H9 (cell line): Measurements from ENCODE around the gene PNMA1. TPM values are rescaled to one million over a fixed set of nuclear protein-coding genes. Genes with fewer than 3 reads are reported as not detected.

Source experiments
- DNase-seq: peaks from one replicate; pipeline ENCODE4 v3.0.0-alpha.2; 2017
- H2AFZ ChIP-seq: one replicate; pipeline ENCODE4 v1.6.1; 2013; ENCODE audit warnings: mild to moderate bottlenecking, low read length, control low read depth, moderate library complexity
- H2AK5ac ChIP-seq: 2 replicates; pipeline ENCODE4 v1.6.1; 2013; ENCODE audit warnings: low read length, control low read depth, mixed read lengths; ENCODE audit not compliant: insufficient read length
- H2BK120ac ChIP-seq: one replicate; pipeline ENCODE4 v1.6.1; 2013; ENCODE audit warnings: low read depth, mild to moderate bottlenecking, low read length, control low read depth, inconsistent platforms; ENCODE audit not compliant: poor library complexity, severe bottlenecking
- H2BK12ac ChIP-seq: 2 replicates; pipeline ENCODE4 v1.6.1; 2013; ENCODE audit warnings: low read length, control low read depth, mixed read lengths, low read depth; ENCODE audit not compliant: insufficient read length
- H2BK15ac ChIP-seq: 2 replicates; pipeline ENCODE4 v1.6.1; 2013; ENCODE audit warnings: low read depth, low read length, control low read depth
- H2BK20ac ChIP-seq: one replicate; pipeline ENCODE4 v1.6.1; 2013; ENCODE audit warnings: low read depth, mild to moderate bottlenecking, low read length, control low read depth, inconsistent platforms; ENCODE audit not compliant: poor library complexity, severe bottlenecking
- H2BK5ac ChIP-seq: 2 replicates; pipeline ENCODE4 v1.6.1; 2013; ENCODE audit warnings: low read length, control low read depth, mixed read lengths; ENCODE audit not compliant: insufficient read length
- H3K14ac ChIP-seq: 2 replicates; pipeline ENCODE4 v1.6.1; 2013; ENCODE audit warnings: low read length, control low read depth; ENCODE audit not compliant: insufficient read depth
- H3K18ac ChIP-seq: 2 replicates; pipeline ENCODE4 v1.6.1; 2013; ENCODE audit warnings: low read depth, mild to moderate bottlenecking, mixed read lengths, low read length, control low read depth; ENCODE audit not compliant: insufficient read length
- H3K23ac ChIP-seq: 2 replicates; pipeline ENCODE4 v1.6.1; 2013; ENCODE audit warnings: low read length, control low read depth, mixed read lengths, low read depth; ENCODE audit not compliant: insufficient read length
- H3K23me2 ChIP-seq: 2 replicates; pipeline ENCODE4 v1.6.1; 2013; ENCODE audit warnings: low read depth, mild to moderate bottlenecking, mixed read lengths, low read length, control low read depth; ENCODE audit not compliant: insufficient read length, poor library complexity, severe bottlenecking
- H3K27ac ChIP-seq: 2 replicates; pipeline ENCODE4 v1.5.1; 2013; ENCODE audit warnings: low read length, control low read depth, mixed read lengths, low read depth; ENCODE audit not compliant: insufficient read length
- H3K27me3 ChIP-seq: 2 replicates; pipeline ENCODE4 v1.6.1; 2013; ENCODE audit warnings: low read length, control low read depth, inconsistent platforms; ENCODE audit not compliant: insufficient read depth
- H3K4ac ChIP-seq: 2 replicates; pipeline ENCODE4 v1.6.1; 2013; ENCODE audit warnings: low read depth, mild to moderate bottlenecking, control low read depth, inconsistent platforms, low read length, moderate library complexity
- H3K4me1 ChIP-seq: 2 replicates; pipeline ENCODE4 v1.6.1; 2013; ENCODE audit warnings: low read length, control low read depth, inconsistent platforms; ENCODE audit not compliant: insufficient read depth
- H3K4me2 ChIP-seq: 2 replicates; pipeline ENCODE4 v1.6.1; 2013; ENCODE audit warnings: low read length, control low read depth, mixed read lengths; ENCODE audit not compliant: insufficient read length, insufficient read depth
- H3K56ac ChIP-seq: 2 replicates; pipeline ENCODE4 v1.6.1; 2013; ENCODE audit warnings: low read depth, mild to moderate bottlenecking, mixed read lengths, low read length, control low read depth; ENCODE audit not compliant: insufficient read length
- H3K79me1 ChIP-seq: 2 replicates; pipeline ENCODE4 v1.6.1; 2013; ENCODE audit warnings: low read depth, mild to moderate bottlenecking, moderate library complexity, low read length, control low read depth, inconsistent platforms; ENCODE audit not compliant: insufficient read depth, poor library complexity, severe bottlenecking
- H3K79me2 ChIP-seq: 2 replicates; pipeline ENCODE4 v1.6.1; 2013; ENCODE audit warnings: low read length, control low read depth, inconsistent platforms; ENCODE audit not compliant: insufficient read depth
- H3K9ac ChIP-seq: 2 replicates; pipeline ENCODE4 v1.6.1; 2013; ENCODE audit warnings: low read length, control low read depth, mixed read lengths; ENCODE audit not compliant: insufficient read length; ENCODE audit errors: extremely low read depth
- H3K9me3 ChIP-seq: one replicate; pipeline ENCODE4 v1.6.1; 2013; ENCODE audit warnings: low read depth, low read length, inconsistent platforms; ENCODE audit not compliant: control insufficient read depth
- H3T11ph ChIP-seq: one replicate; pipeline ENCODE4 v1.6.1; 2013; ENCODE audit warnings: mild to moderate bottlenecking, low read length, control low read depth, inconsistent platforms
- H4K20me1 ChIP-seq: one replicate; pipeline ENCODE4 v1.6.1; 2013; ENCODE audit not compliant: control insufficient read depth, insufficient read length, insufficient read depth
- H4K5ac ChIP-seq: 2 replicates; pipeline ENCODE4 v1.6.1; 2013; ENCODE audit warnings: low read depth, mild to moderate bottlenecking, mixed read lengths, low read length, control low read depth; ENCODE audit not compliant: insufficient read length
- H4K8ac ChIP-seq: replicated peaks from 2 replicates; pipeline ENCODE4 v1.6.1; 2013; ENCODE audit warnings: low read length, control low read depth, mixed read lengths, low read depth; ENCODE audit not compliant: insufficient read length
- H4K91ac ChIP-seq: 2 replicates; pipeline ENCODE4 v1.6.1; 2013; ENCODE audit warnings: low read depth, mild to moderate bottlenecking, moderate library complexity, mixed read lengths, low read length, control low read depth; ENCODE audit not compliant: insufficient read length
- H3K27ac Mint-ChIP-seq, 3 experiments: 2 replicates in 2 of 3; 3 replicates in 1 of 3; pipeline ENCODE4 v1.8.0; 2020 to 2021; ENCODE audit warnings: mixed read lengths in 3 of 3, mild to moderate bottlenecking in 1 of 3, moderate library complexity in 1 of 3
- H3K27me3 Mint-ChIP-seq: 2 replicates; pipeline ENCODE4 v1.8.0; 2021; ENCODE audit warnings: low read depth, mild to moderate bottlenecking, moderate library complexity, mixed read lengths
- H3K36me3 Mint-ChIP-seq, 3 experiments: 2 replicates in 2 of 3; 3 replicates in 1 of 3; pipeline ENCODE4 v1.8.0; 2020 to 2021; ENCODE audit warnings: low read depth in 3 of 3, mixed read lengths in 3 of 3; ENCODE audit not compliant: insufficient read depth in 1 of 3
- H3K4me1 Mint-ChIP-seq, 2 experiments: 2 replicates each; pipeline ENCODE4 v1.8.0; 2020; ENCODE audit warnings: mixed read lengths in 2 of 2
- H3K4me3 Mint-ChIP-seq, 2 experiments: 2 replicates in 1 of 2; 3 replicates in 1 of 2; pipeline ENCODE4 v1.8.0; 2020 to 2021; ENCODE audit warnings: mild to moderate bottlenecking in 2 of 2, mixed read lengths in 2 of 2, moderate library complexity in 1 of 2
- H3K9me3 Mint-ChIP-seq, 2 experiments: 2 replicates in 1 of 2; 3 replicates in 1 of 2; pipeline ENCODE4 v1.8.0; 2020; ENCODE audit warnings: mild to moderate bottlenecking in 2 of 2, mixed read lengths in 2 of 2, moderate library complexity in 1 of 2
- WGBS: extraction: QIAGEN DNeasy Blood & Tissue Kit; methylation state at CpG from one replicate; pipeline ENCODE4 v1.1.7; 2013; ENCODE audit warnings: missing lambda C conversion rate, low lambda C conversion rate, mixed read lengths; ENCODE audit not compliant: insufficient read length; ENCODE audit errors: extremely low coverage; 5-methylcytosine and 5-hydroxymethylcytosine counted together
- total RNA-seq: library from RNA; stranded (reverse); gene quantifications from 2 replicates; pipeline ENCODE4 v1.2.1, GENCODE V29; 2021
- TF ChIP-seq, protein P1 (sequence below): fragments of 200-600 bp; sonication (generic); conservative IDR thresholded peaks from 3 replicates; pipeline ENCODE4 v1.8.0; 2021; ENCODE audit warnings: antibody characterized with exemption, mild to moderate bottlenecking

The PNMA1 gene
- total RNA-seq, 1 experiment from 2014 or later: 56.1 TPM

DNA sequence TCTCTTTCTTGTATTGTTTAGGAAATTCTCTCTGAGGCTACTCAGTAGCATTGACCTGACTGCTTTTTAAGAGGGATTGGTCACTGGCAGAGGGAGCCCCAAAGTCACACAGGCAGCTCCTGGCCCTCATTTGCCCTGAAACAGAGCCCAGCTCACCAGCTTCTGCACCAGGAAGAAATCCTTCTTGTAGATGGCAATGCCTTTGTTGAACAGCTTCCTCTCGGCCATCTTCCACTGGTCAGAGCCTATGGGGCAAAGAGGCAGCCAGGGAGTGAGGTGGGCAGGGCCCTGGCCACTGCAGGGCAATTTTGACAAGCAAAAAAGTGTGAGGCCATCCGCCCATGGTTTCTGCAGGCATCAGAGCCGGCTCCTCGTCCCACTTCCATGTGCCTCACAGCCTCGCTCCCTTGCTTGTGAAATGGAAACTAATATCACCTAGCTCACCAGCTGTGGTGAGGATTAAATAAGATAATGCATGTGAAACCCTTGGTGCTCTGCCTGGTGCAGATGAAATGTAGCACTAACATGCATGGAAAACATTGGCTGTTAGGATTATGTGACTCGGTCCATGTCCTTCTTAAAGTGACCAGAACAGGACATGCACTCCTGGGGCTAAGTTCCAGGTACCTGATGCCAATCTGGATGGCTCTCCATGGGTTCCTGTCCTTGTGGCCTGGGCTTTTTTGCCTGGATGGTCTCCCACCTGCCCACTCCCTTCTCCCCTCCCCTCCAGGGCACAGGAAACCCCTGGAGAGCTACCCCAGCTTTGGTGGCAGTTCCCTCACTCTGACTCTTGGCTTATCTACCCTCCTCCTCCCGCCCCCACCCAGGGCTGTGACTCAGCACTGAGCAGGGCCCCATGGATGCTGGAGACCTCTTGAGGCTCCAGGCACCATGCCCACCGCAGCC is 11.2 kb upstream of the PNMA1 start:
- no peak overlapping the region for H3K4me3 Mint-ChIP-seq
- Histone ChIP-seq H3K27ac (no peak overlapping the region), H3K79me2 (no peaks in the 10 kb centered on the region)

More for the DNA sequence above, 11.2 kb upstream of the PNMA1 start:
- no peak overlapping the region for H2AFZ ChIP-seq
- H2BK20ac ChIP-seq: no peak overlapping the region
- H3K4ac ChIP-seq: no peak overlapping the region
- no peak overlapping the region for H3K9ac ChIP-seq
- H3K27me3 Mint-ChIP-seq: no peaks in the 10 kb centered on the region; the same call in 1 of the 2 replicates
- no peak overlapping the region for H3K23ac ChIP-seq
- H4K20me1 ChIP-seq: no peaks in the 10 kb centered on the region
- no peak overlapping the region for H3T11ph ChIP-seq
- no peaks in the 10 kb centered on the region for H3K9me3 ChIP-seq
- no peak overlapping the region for H4K5ac ChIP-seq
- H2BK120ac ChIP-seq: no peak overlapping the region
- no peaks in the 10 kb centered on the region for H3K9me3 Mint-ChIP-seq
- H3K14ac ChIP-seq: no peak overlapping the region
- H3K23me2 ChIP-seq: no peaks in the 10 kb centered on the region
- no peak overlapping the region for H2BK15ac ChIP-seq
- no peaks in the 10 kb centered on the region for H3K27me3 ChIP-seq
- H3K4me2 ChIP-seq: no peak overlapping the region
- H3K36me3 Mint-ChIP-seq: peaks cover 4 to 28% (median 22%) of the 10 kb centered on the region in 3 experiments; a peak in 6 of 7 replicates
- no peak overlapping the region for H3K56ac ChIP-seq
- peaks cover 48 to 50% of the 10 kb centered on the region in 2 experiments for H3K4me1 Mint-ChIP-seq
- TF ChIP-seq, protein P1, sequence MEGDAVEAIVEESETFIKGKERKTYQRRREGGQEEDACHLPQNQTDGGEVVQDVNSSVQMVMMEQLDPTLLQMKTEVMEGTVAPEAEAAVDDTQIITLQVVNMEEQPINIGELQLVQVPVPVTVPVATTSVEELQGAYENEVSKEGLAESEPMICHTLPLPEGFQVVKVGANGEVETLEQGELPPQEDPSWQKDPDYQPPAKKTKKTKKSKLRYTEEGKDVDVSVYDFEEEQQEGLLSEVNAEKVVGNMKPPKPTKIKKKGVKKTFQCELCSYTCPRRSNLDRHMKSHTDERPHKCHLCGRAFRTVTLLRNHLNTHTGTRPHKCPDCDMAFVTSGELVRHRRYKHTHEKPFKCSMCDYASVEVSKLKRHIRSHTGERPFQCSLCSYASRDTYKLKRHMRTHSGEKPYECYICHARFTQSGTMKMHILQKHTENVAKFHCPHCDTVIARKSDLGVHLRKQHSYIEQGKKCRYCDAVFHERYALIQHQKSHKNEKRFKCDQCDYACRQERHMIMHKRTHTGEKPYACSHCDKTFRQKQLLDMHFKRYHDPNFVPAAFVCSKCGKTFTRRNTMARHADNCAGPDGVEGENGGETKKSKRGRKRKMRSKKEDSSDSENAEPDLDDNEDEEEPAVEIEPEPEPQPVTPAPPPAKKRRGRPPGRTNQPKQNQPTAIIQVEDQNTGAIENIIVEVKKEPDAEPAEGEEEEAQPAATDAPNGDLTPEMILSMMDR: no peak
- no peak overlapping the region for H3K18ac ChIP-seq
- no peak for DNase-seq
- peaks cover 6% of the 10 kb centered on the region; the same call in 1 of the 2 replicates for H3K4me1 ChIP-seq
- no CpG with 5 or more reads among the region's 8 CpGs for WGBS
- no peak overlapping the region for H2BK12ac ChIP-seq
- peak overlapping the region; percentile 44 to 67 (median 51); a peak in 2 of 7 replicates for H3K27ac Mint-ChIP-seq
- no peak overlapping the region for H4K91ac ChIP-seq
- H4K8ac ChIP-seq: no peak overlapping the region
- no peaks in the 10 kb centered on the region for H3K79me1 ChIP-seq
- H2BK5ac ChIP-seq: no peak overlapping the region
- H2AK5ac ChIP-seq: no peak overlapping the region
